ENCODE data around the gene UCHL3. TPM values are rescaled to one million over a fixed set of nuclear protein-coding genes. Genes with fewer than 3 reads are reported as not detected.

The UCHL3 gene
- total and polyA plus RNA-seq, 10 of the 15 experiments (the other 5 are each of a cell fraction or from before 2014, with no cell fraction given), result 52.5 to 179 (median 104) TPM

GRCh38 chr13:75617230-75617629 lies 67.6 kb downstream of the UCHL3 start:
- H3K36me3 ChIP-seq (ENCODE audit: control insufficient read depth in 2 of 2, insufficient read depth in 2 of 2, low read length in 1 of 2), result no peaks in the 10 kb centered on the region
- ChIA-PET POLR2A (no interaction called here), CTCF (interaction anchor here (1.1 kb wide), 1 partner anchor 14 kb away, joined by 3 read pairs; no protein-coding TSS in a partner anchor), SMC1A (ENCODE audit: uncharacterized antibody, unreplicated experiment) (interaction anchor here (1.2 kb wide), 1 partner anchor 15 kb away, joined by 3 read pairs; no protein-coding TSS in a partner anchor), RAD21 (ENCODE audit: unreplicated experiment) (no interaction called here)
- no peak for FAIRE-seq
- H3K27me3 ChIP-seq (replicated peaks in 1 of 2; ENCODE audit: control insufficient read depth in 2 of 2, insufficient read depth in 2 of 2, low read length in 1 of 2), result no peaks in the 10 kb centered on the region
- DNase-seq (ENCODE audit: low read depth, low spot score), result no peak
- H4K20me1 ChIP-seq (ENCODE audit: control insufficient read depth, insufficient read depth), result no peaks in the 10 kb centered on the region
- H3K9me3 ChIP-seq (replicated peaks; ENCODE audit: control insufficient read depth, insufficient read depth, low read length), result no peaks in the 10 kb centered on the region
- H3K4me2 ChIP-seq (ENCODE audit: control insufficient read depth, insufficient read depth), result no peak overlapping the region
- H2AFZ ChIP-seq (ENCODE audit: control insufficient read depth, low read depth, low read length), result no peak overlapping the region
- TF ChIP-seq EGR1 (IDR thresholded peaks at IDR 0.05; ENCODE audit: borderline replicate concordance in 1 of 2, low read depth in 2 of 2, low read length in 2 of 2) (no peak), ZNF207 (IDR thresholded peaks at IDR 0.05; ENCODE audit: borderline replicate concordance) (no peak), ESRRA (IDR thresholded peaks at IDR 0.05; ENCODE audit: low read length) (no peak), SMC3 (IDR thresholded peaks at IDR 0.05; ENCODE audit: borderline replicate concordance, low read length) (no peak), FOS (IDR thresholded peaks at IDR 0.05; ENCODE audit: borderline replicate concordance, extremely low read depth, insufficient read length) (no peak), CREM (IDR thresholded peaks at IDR 0.05; ENCODE audit: low read depth) (no peak), NFYA (IDR thresholded peaks at IDR 0.05; ENCODE audit: borderline replicate concordance, low read depth, low read length) (no peak), CBFB (IDR thresholded peaks at IDR 0.05; ENCODE audit: low read depth) (no peak), CREB1 (IDR thresholded peaks at IDR 0.05; ENCODE audit: low read depth) (no peak), BHLHE40 (IDR thresholded peaks at IDR 0.05; ENCODE audit: borderline replicate concordance in 1 of 2, low read depth in 2 of 2, low read length in 1 of 2) (no peak), ELK1 (IDR thresholded peaks at IDR 0.05; ENCODE audit: low read depth, low read length) (no peak), BMI1 (IDR thresholded peaks at IDR 0.05; ENCODE audit: borderline replicate concordance) (no peak), SIX5 (IDR thresholded peaks at IDR 0.05; ENCODE audit: low read depth, low read length, severe bottlenecking) (no peak), KLF5 (IDR thresholded peaks at IDR 0.05; ENCODE audit: partially characterized antibody) (no peak), TCF12 (IDR thresholded peaks at IDR 0.05; ENCODE audit: low read depth, low read length) (no peak), BACH1 (IDR thresholded peaks at IDR 0.05; ENCODE audit: borderline replicate concordance) (no peak), ZBTB33 (IDR thresholded peaks at IDR 0.05) (no peak)
- no peaks in the 10 kb centered on the region for H3K4me1 ChIP-seq (ENCODE audit: control insufficient read depth, insufficient read depth, low read length)
- intact Hi-C loops (cut with micrococcal nuclease; ENCODE audit: unreplicated experiment), result no loop called here
- WGBS (ENCODE audit: insufficient coverage, insufficient replicate concordance, low lambda C conversion rate, missing lambda C conversion rate), result 95% methylated on average over 1 of the region's 1 CpG
- no peak overlapping the region for H3K27ac ChIP-seq (ENCODE audit: control insufficient read depth, insufficient read depth)
- no peak overlapping the region for H3K9ac ChIP-seq (ENCODE audit: control insufficient read depth, insufficient read depth, low read length)
- H3K79me2 ChIP-seq (ENCODE audit: control insufficient read depth, insufficient read depth, low read length), result no peaks in the 10 kb centered on the region
- ATAC-seq, result no peak
- BruUV-seq (replicated peaks), result no TSS peak
- no peak overlapping the region for H3K4me3 ChIP-seq
- in situ Hi-C loops (cut with MboI), result no loop called here
